Hematopoietic multipotent progenitor cell (in vitro differentiated cells): ENCODE measurements around the gene NUP62. TPM values are rescaled to one million over a fixed set of nuclear protein-coding genes. Genes with fewer than 3 reads are reported as not detected.

Experiments used
- DNase-seq, 3 donors: peaks; one replicate each; pipeline ENCODE4 v3.0.0-alpha.2; 2011 to 2015; ENCODE audit warnings: low read depth in 2 of 3, low spot score in 2 of 3
- total RNA-seq: library from RNA; depleted of rRNA; stranded (reverse); fragments of >200 nt; gene quantifications from one replicate; pipeline ENCODE4 v1.2.3, GENCODE V29; 2012

NUP62 gene
- total RNA-seq, 1 donor: 70.3 TPM

- DNase-seq: no peak
Observed at GRCh38 chr19:49907745-49908446, 21.4 kb downstream of the NUP62 start.

DNA sequence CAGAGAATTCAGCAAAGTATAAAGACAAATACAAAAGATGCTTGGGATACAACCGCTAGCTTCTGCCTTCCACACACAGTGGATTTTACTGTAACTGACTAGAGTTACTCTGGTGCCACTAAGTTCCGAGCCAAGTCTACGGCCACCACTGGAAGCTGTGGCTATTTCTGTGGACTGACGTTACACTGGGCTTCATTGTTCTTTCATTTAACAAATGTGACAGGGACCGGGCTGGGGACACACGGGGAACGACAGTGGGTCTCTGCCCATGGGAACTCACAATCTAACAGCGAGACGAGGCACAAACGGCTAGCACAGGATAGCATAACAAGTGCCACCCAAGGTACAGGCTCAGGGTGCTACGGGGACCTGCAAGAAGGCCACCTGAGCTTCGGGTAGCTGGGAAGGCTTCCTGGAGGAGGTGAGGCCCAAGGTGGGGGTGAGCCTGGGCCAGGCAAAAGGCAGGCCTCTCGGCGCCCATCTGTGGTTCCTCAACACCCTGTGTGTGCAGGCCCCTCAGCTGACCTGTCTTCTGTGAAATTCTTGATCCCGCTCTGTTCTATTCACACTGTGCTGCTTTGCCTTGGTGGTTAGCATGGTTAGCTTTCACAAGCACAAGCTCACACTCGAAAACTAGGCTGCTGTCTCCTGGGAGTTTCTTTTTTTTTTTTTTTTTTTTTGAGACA is 22.3 kb downstream of the NUP62 start:
- no peak for DNase-seq

DNA sequence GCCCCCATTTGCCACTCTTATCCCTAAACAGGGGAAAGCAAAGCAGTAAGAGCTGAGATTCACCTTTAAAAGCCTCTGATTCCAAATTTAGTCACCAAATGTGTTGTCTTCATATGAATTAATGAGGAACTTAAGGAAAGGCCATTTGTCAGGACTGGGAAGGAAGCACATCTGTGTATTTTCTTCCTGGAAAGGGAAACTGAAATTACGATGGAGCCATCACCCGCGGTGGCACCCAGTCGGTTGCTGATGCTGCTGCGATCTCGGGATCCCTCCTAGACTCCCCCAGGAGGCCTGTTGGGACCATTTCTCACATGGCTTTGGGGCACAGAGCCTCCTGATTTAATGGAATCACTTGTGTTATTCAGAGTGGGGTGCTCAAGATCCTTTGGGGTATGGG is 25.2 kb downstream of the NUP62 start:
- DNase-seq: no peak

GRCh38 chr19:49896863-49897621 is 32.3 kb downstream of the NUP62 start, which contains the start of gene IL4I1:
TSS of gene IL4I1 (minus strand) at chr19:49896887. CDS start at chr19:49896160, 727 bp downstream.
- peak; percentile 53 to 91 (median 87) for DNase-seq

GRCh38 chr19:49895566-49896297 is 33.6 kb downstream of the NUP62 start:
- DNase-seq: no peak

GRCh38 chr19:49894879-49895565 is 34.3 kb downstream of the NUP62 start:
- no peak for DNase-seq

- DNase-seq: no peak
Observed at GRCh38 chr19:49894011-49894664, 35.2 kb downstream of the NUP62 start.

DNA sequence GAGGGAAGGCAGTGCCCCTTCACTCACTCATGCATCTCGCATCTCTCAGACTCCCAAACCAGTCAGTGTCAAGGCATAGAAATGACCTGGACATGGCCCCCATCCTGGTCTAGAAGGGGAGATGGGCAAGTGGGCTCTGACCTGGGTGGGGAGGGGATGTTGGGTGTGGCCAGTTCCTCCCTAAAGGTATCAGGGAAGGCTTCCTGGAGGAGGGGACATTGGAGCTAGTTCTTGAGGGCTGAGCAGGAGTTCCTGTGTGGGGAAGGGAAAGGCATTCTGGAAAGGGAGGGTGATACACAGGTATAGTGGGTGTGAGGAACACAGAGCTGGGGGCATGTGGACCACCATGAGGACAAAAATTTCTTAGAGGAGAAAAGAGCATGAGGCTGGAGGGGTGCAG is 36.6 kb downstream of the NUP62 start:
- no peak for DNase-seq

DNA sequence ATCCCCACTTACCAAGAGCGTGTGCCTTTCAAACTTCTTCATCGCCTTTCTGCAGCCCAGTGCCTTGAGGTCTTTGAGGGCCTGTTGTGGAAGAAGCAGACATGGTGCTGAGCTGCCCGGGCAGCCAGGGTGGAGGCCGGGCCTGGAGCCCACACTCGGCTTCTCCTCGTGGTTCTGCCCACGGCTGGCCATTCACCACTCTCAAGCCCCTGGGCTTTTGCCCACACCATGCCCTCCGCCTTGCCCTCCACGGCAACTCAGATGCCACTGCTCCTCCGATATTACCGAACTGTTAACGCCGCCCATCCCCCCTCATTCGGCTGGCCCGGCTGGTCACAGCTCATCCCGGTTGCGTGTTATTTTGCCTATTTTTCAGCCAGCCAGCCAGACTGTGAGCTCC is 37.9 kb downstream of the NUP62 start:
- no peak for DNase-seq

GRCh38 chr19:49890349-49891311 is 38.7 kb downstream of the NUP62 start:
- DNase-seq: peak; percentile 41 to 58 (median 51)

DNA sequence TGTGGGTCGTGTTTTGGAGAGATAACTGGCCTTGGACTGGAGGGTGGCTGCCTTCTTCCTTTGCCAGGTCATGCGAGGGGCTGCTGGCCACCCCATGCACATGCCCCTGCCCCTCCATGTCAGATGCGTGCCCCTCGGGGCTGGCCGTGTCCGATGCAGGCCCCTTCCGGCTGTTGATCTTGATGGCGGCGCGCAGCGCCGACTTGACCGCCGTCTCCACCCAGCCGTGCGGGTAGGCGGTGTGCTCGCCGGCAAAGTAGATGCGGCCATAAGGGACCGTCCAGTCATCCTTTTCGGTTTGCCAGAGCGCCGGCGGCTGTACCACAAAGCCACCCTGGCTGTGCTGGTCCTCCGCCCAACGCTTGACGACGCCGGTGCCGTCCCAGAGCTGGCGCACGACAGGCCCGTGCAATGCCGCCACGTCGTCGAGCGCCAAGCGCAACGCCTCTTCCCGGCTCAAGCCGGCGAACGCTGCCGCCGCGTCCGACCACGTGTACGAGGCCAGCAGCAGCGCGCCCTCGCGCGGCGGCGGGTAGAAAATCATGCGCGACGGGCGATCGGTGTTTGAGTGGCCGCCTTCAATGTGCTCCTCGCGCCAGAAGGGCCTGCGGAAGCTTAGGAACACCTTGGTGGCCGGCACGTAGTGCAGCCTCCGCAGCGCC is 39.5 kb downstream of the NUP62 start:
- peak; percentile 74 to 89 (median 83) for DNase-seq

GRCh38 chr19:49889038-49889686 is 40.1 kb downstream of the NUP62 start:
- no peak for DNase-seq

- DNase-seq: no peak
Observed at GRCh38 chr19:49888510-49888824, 40.8 kb downstream of the NUP62 start.

DNA sequence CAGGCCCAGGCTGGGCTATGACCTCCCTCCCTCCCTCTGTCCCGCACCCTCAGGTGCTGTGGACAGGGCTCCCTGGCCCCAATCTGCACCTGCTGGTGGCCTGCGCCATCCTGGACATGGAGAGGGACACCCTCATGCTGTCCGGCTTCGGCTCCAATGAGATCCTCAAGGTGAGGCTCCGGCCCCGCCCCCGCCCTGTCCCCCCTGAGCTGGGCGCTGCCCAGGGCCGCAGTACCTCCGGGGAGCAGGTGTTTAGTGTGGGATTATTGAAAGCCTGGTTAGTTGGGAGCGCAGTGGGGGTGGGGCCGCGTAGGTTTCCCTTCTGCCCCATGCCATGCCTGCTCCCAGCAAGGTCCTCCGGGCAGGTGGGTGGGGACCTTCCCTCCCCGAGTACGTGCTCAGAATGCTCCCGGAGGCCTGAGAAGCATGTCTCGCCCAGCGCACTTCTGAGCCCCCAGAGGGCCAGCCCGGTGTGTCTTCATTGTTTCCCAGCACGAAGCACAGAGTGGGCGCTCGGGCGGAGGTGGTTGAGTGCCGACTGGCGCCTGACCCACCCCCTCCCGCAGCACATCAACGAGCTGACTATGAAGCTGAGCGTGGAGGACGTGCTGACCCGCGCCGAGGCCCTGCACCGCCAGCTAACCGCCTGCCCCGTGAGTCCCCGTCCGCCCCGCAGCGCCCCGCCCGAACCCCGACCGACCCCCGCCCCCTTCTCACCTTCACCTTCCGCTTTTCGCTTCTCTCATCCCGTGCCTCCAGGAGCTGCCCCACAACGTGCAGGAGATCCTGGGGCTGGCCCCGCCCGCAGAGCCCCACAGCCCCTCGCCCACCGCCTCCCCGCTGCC is 41.4 kb downstream of the NUP62 start:
- DNase-seq: no peak

DNA sequence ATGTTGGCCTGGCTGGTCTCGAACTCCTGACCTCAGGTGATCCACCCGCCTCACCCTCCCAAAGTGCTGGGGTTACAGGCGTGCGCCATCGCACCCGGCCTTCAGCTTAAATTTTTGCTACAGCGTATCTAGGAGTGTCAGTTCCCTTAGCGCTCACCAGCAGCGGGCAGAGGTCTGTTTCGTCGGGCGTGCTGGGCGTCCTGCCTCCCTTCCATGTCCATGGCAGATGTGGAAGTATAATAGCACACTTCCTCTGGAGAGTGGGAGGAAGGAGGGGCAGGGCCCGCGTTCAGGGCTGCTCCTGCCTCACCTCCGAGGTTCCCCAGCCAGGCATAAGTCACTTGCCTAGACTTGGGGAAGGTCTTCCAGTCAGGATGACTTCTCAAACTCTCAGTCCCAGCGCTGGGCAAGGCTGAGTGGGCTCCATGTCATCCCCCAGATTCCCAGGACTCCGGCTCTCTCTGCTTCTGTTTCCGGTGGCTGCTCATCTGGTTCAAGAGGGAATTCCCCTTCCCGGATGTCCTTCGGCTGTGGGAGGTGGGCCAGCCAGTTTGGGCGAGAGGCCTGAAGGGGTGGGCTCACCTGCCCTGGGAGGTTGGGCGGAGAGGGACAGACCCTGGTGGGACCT is 42.2 kb downstream of the NUP62 start:
- DNase-seq: no peak

GRCh38 chr19:49884760-49885159 is 44.5 kb downstream of the NUP62 start:
- no peak for DNase-seq
